DOHH2 (cell line): Measurements from ENCODE around the gene RAPGEF5.

Experiments
- H3F3A ChIP-seq: fragments of 200-600 bp; sonication (generic), shearing (Covaris generic); 2 replicates; pipeline ENCODE4 v1.6.0; 2016; ENCODE audit warnings: antibody characterized with exemption, mild to moderate bottlenecking; ENCODE audit not compliant: control insufficient read depth, insufficient read depth
- H3K27ac ChIP-seq: fragments of 200-600 bp; sonication (generic); 2 replicates; pipeline ENCODE4 v1.5.1; 2014; ENCODE audit warnings: low read depth, mild to moderate bottlenecking, low read length, moderate library complexity
- H3K27me3 ChIP-seq: fragments of 200-600 bp; sonication (generic); 2 replicates; pipeline ENCODE4 v1.6.1; 2014; ENCODE audit warnings: mild to moderate bottlenecking, low read length, mixed read lengths; ENCODE audit not compliant: control insufficient read depth
- H3K36me3 ChIP-seq: fragments of 200-600 bp; sonication (generic); 2 replicates; pipeline ENCODE4 v1.6.1; 2014; ENCODE audit warnings: mild to moderate bottlenecking, low read length, moderate library complexity, mixed read lengths; ENCODE audit not compliant: control insufficient read depth
- H3K4me1 ChIP-seq: fragments of 200-600 bp; sonication (generic); 2 replicates; pipeline ENCODE4 v1.6.1; 2014; ENCODE audit warnings: mild to moderate bottlenecking, low read length, mixed read lengths; ENCODE audit not compliant: control insufficient read depth
- H3K4me2 ChIP-seq: fragments of 200-600 bp; sonication (generic); 2 replicates; pipeline ENCODE4 v1.6.0; 2014; ENCODE audit warnings: mild to moderate bottlenecking, low read length, moderate library complexity
- H3K4me3 ChIP-seq: fragments of 200-600 bp; sonication (generic); 2 replicates; pipeline ENCODE4 v1.5.1; 2014; ENCODE audit warnings: mild to moderate bottlenecking, low read length, mixed read lengths
- H3K79me2 ChIP-seq: fragments of 200-600 bp; sonication (generic); 2 replicates; pipeline ENCODE4 v1.6.1; 2014; ENCODE audit warnings: mild to moderate bottlenecking, low read length, mixed read lengths; ENCODE audit not compliant: control insufficient read depth
- H3K9me2 ChIP-seq: fragments of 200-600 bp; sonication (generic); replicated peaks from 2 replicates; pipeline ENCODE4 v1.6.1; 2014; ENCODE audit warnings: mild to moderate bottlenecking, low read length, mixed read lengths; ENCODE audit not compliant: control insufficient read depth
- H3K9me3 ChIP-seq: fragments of 200-600 bp; sonication (generic); 2 replicates; pipeline ENCODE4 v1.6.1; 2014; ENCODE audit warnings: antibody characterized with exemption, low read length, mixed read lengths; ENCODE audit not compliant: control insufficient read depth, insufficient read depth
- H4K20me1 ChIP-seq: fragments of 200-600 bp; sonication (generic); 2 replicates; pipeline ENCODE4 v1.6.0; 2014; ENCODE audit warnings: low read depth, mild to moderate bottlenecking, antibody characterized with exemption, low read length, moderate library complexity; ENCODE audit not compliant: control insufficient read depth, insufficient read depth
- EZH2phosphoT487 ChIP-seq: fragments of 200-600 bp; sonication (generic); IDR thresholded peaks from 2 replicates; pipeline ENCODE4 v1.6.1; 2017; ENCODE audit warnings: borderline replicate concordance, mild to moderate bottlenecking, antibody characterized with exemption, low read length, moderate library complexity, mixed read lengths
- TF ChIP-seq, protein P1 (sequence below): fragments of 200-600 bp; sonication (generic); IDR thresholded peaks from one replicate; pipeline ENCODE4 v1.5.1; 2014; ENCODE audit warnings: antibody characterized with exemption, mild to moderate bottlenecking, low read depth, low read length; ENCODE audit not compliant: poor library complexity, severe bottlenecking

RAPGEF5 gene

DNA sequence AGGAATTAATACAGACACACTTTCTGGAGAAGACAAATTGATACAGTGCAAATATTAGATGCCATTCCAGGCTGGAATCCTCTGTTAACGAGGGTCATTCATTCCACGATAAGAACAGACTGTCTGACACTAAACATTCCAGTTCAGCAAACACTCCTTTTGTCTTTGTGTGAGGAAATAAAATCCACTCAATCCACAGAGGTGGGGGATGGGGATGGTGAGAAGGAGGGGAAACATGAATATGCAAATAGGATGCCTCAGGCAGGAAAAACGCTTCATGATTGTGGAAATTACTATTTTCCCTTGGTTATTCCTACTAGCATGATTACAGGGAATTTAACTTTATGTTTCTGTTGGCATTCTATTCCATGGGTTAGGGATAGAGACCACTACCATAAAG lies 214.4 kb downstream of the RAPGEF5 start:
- no peak for TF ChIP-seq EZH2phosphoT487
- TF ChIP-seq, protein P1, sequence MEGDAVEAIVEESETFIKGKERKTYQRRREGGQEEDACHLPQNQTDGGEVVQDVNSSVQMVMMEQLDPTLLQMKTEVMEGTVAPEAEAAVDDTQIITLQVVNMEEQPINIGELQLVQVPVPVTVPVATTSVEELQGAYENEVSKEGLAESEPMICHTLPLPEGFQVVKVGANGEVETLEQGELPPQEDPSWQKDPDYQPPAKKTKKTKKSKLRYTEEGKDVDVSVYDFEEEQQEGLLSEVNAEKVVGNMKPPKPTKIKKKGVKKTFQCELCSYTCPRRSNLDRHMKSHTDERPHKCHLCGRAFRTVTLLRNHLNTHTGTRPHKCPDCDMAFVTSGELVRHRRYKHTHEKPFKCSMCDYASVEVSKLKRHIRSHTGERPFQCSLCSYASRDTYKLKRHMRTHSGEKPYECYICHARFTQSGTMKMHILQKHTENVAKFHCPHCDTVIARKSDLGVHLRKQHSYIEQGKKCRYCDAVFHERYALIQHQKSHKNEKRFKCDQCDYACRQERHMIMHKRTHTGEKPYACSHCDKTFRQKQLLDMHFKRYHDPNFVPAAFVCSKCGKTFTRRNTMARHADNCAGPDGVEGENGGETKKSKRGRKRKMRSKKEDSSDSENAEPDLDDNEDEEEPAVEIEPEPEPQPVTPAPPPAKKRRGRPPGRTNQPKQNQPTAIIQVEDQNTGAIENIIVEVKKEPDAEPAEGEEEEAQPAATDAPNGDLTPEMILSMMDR = no peak
- Histone ChIP-seq H3K27ac (no peak overlapping the region), H3K36me3 (peaks cover 100% of the 10 kb centered on the region), H3K4me2 (no peak overlapping the region), H3K4me1 (no peaks in the 10 kb centered on the region), H4K20me1 (no peaks in the 10 kb centered on the region; the same call in none of the 2 replicates), H3K9me2 (no peaks in the 10 kb centered on the region), H3K4me3 (no peak overlapping the region), H3K9me3 (no peaks in the 10 kb centered on the region), H3K79me2 (no peaks in the 10 kb centered on the region; the same call in 1 of the 2 replicates), H3F3A (peaks cover 30% of the 10 kb centered on the region), H3K27me3 (no peaks in the 10 kb centered on the region)

DNA sequence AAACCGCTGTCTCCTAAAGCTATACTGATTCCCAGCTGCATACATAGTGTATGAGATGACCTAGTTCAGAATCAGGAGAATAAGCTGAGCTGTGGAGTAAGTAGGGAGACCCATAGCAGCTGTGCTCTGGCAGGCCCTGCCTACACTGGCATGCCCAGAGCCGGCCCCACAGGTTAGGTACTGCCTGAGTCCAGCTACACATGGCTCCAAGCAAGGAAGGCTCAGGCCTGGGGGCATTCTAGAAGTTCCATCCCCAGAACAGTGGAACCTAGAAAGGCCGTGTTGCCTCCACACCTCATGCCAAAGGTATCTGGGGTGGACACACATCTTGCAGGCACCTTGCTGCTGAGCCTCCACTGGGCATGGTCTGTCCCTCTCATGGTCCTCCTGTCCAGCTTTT lies 215.6 kb downstream of the RAPGEF5 start:
- no peaks in the 10 kb centered on the region for H3K9me3 ChIP-seq
- peaks cover 34% of the 10 kb centered on the region for H3F3A ChIP-seq
- H3K36me3 ChIP-seq = peaks cover 100% of the 10 kb centered on the region
- H3K4me1 ChIP-seq = no peaks in the 10 kb centered on the region
- no peaks in the 10 kb centered on the region; the same call in 1 of the 2 replicates for H3K79me2 ChIP-seq
- H4K20me1 ChIP-seq = no peaks in the 10 kb centered on the region; the same call in none of the 2 replicates
- no peaks in the 10 kb centered on the region for H3K9me2 ChIP-seq
- TF ChIP-seq, protein P1 = no peak
- TF ChIP-seq EZH2phosphoT487 = no peak
- no peak overlapping the region for H3K4me2 ChIP-seq
- H3K27me3 ChIP-seq = no peaks in the 10 kb centered on the region
- H3K27ac ChIP-seq = no peak overlapping the region
- H3K4me3 ChIP-seq = no peak overlapping the region

DNA sequence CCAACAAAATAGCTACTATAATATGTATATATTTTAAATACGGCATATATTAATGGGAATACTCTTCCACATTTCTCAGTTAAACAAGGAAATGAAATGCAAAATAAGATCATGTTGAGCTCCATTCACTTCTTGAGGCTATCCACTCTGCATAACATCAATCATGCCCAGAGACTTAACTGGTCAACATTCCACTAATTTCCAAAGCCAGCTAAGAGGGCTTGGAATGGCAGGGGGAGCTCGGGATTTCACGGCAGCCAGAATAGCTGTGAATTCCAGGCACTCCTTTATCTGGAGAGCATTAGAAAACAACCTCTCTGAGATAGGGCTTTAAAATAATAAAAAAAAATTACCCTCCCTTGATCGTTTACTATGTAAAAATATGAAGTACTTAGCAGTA lies 216.4 kb downstream of the RAPGEF5 start:
- Histone ChIP-seq H3K36me3 (peaks cover 100% of the 10 kb centered on the region), H3K9me3 (no peaks in the 10 kb centered on the region), H3K27me3 (no peaks in the 10 kb centered on the region), H4K20me1 (no peaks in the 10 kb centered on the region; the same call in none of the 2 replicates), H3K4me2 (no peak overlapping the region), H3F3A (peaks cover 33% of the 10 kb centered on the region), H3K4me3 (no peak overlapping the region), H3K4me1 (no peaks in the 10 kb centered on the region), H3K27ac (no peak overlapping the region), H3K79me2 (no peaks in the 10 kb centered on the region; the same call in 1 of the 2 replicates), H3K9me2 (no peaks in the 10 kb centered on the region)
- TF ChIP-seq, protein P1 = no peak
- no peak for TF ChIP-seq EZH2phosphoT487
